HTR-8/SVneo (cell line): ENCODE data around the gene COG4.

Source experiments
- DNase-seq: peaks from one replicate; pipeline ENCODE4 v3.0.0; 2011; ENCODE audit warnings: low spot score, mixed read lengths; ENCODE audit not compliant: insufficient read length
- FAIRE-seq: peaks from 2 replicates; lab custom pipeline; 2011; peaks lifted over from hg19 to GRCh38; lab: Jason Lieb, UNC

COG4 gene

DNA sequence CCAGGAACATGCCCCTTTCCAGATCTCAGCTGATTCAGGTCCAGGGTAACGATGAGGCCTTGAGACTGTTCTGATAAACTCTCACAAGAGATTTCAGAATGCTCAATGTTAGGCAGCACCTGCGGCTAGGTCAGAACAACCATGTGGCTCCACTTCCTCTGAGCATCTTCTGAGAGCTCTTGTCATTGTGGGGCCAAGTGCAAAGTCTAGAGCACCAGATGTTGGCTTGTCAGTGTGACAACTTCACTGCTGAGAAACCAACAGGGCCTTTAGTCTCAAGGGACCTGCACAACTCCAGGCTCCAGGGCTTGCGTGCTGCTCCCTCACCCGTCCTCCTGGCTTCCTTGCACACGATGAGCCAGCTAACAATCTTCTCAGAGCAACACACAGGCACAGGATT lies 39.9 kb downstream of the COG4 start:
- peak; percentile 23 for FAIRE-seq
- DNase-seq, result no peak

DNA sequence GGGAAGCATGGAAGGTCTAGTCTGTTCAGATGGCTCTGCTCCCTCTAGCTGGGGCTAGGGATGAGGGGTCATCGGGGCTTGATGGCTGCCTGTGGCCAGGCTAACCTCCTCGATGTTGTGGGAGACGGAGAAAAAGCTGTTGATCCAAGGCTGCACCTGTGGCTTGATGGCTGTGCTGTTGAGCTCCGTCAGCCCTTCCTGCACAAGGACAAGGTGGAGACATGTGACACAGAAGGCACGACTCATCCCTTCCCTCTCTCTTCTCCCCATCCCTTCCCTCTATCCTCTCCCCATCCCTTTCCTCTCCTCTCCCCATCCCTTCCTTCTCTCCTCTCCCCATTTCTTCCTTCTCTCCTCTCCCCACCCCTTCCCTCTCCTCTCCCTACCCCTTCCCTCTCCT lies 40.7 kb downstream of the COG4 start:
- peak; percentile 90 for FAIRE-seq
- DNase-seq, result no peak

DNA sequence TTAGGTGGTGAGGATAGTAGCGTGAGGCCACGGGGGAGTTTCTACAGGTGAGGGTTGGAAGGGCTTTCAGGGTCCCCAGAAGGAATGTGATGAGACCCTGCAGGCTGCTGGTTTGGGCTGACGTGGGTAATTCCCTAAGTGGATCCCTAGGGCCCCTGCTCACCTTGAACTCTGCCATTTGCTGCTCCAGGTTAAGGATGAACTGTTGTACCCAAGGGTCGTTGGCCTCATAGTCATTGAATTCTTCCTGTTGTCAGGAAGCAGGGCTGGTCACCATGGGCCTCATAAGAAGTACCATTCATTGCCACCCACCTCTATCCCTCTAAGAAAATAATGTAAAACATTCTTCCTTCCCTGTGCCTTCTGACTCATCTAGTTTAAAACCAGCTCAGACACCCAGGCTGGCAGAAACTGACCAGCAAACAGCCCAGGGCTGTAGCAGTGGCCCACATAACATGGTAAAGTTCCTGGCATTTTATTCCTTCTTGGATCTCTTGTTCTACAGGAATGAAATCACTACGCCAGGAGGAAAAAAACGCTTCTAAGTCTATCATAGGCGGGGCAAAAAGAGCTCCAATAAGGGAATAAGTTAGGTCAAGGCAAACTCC lies 41.3 kb downstream of the COG4 start:
- peak; percentile 36 for FAIRE-seq
- DNase-seq, result no peak

DNA sequence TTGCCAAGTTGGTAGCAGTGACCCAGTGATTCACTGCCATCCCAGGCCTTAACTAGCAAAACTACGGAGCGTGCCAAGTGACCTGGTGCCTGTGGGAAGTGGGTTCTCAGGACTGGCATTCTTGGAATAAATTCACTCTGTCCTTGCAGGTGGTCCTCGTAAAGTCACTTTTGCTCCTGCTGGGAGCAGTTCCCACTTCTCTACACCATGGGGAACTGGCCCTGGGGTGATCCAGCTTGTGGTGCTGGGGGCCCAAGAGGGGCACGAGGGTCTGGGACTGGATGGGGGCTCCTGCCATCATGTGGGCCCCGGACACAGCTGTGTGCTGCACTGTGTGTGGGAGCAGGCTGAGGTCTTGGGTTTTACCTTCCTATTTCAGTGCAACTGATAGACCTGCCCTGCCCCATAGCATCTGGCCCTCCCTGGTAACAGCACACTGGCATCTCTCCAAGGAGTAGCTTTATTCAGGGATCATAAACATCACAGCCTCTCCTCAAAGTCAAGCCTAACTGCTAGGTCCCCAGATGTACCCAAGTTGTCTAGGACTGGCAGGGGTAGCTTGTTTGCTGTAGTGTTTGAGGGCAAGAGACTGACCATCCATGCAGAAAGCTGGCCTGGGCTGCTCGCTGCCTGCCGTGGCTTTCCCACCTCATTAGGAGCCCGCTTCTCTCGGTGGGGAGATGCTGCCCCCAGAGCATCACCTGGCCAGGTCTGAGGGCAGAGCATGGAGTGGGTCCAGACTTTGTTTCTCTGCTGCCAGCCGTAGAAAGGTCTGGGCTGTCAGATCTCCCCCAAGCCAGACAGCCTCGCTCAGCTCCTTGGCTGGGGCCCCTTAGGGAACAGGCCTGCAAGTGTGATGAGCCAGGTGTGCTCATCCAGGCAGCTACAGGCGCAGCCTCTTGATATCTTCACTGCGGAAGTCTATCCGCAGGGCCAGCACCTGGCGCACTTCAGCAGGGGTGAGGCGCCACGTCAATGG lies 42.9 kb downstream of the COG4 start:
- DNase-seq, result no peak
- peak; percentile 46 for FAIRE-seq

DNA sequence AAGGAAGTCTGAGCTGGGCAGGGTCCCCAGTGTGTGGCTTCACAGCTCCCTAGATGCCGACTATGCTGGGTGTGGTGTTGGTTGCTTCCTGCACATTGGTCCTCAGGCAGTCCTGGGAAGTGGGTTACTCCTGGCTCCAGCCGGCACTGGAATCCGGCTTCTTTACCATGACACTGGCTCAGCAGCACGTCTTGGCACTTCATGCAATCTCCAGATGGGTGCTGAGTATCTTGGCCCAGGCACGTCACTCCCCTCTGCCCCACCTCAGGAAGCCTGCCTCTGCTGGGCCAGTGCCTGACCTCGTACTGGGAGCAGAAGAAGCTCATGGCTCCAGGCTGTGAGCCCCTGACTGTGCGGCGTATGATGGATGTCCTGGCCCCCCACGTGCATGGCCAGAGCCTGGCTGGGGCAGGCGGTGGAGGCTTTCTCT lies 44.4 kb downstream of the COG4 start:
- peak; percentile 79 for FAIRE-seq
- no peak for DNase-seq

DNA sequence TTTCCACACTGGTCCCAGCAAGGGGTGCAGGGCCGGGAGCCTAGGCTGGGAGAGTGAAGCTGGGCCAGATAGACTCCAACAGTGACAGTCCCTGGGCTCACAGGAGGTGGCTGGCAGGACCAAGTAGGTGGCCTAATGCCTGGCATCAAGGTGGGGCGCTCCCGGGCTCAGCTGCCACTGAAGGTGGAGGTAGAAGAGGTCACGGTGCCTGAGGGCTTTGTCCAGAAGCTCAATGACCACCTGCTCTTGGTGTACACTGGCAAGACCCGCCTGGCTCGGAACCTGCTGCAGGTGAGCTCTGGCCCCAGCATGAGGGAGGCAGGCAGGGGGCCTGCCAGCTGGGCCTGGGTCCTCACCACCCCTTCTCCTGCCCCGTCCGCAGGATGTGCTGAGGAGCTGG lies 45.2 kb downstream of the COG4 start:
- FAIRE-seq (no peak), DNase-seq (no peak)

DNA sequence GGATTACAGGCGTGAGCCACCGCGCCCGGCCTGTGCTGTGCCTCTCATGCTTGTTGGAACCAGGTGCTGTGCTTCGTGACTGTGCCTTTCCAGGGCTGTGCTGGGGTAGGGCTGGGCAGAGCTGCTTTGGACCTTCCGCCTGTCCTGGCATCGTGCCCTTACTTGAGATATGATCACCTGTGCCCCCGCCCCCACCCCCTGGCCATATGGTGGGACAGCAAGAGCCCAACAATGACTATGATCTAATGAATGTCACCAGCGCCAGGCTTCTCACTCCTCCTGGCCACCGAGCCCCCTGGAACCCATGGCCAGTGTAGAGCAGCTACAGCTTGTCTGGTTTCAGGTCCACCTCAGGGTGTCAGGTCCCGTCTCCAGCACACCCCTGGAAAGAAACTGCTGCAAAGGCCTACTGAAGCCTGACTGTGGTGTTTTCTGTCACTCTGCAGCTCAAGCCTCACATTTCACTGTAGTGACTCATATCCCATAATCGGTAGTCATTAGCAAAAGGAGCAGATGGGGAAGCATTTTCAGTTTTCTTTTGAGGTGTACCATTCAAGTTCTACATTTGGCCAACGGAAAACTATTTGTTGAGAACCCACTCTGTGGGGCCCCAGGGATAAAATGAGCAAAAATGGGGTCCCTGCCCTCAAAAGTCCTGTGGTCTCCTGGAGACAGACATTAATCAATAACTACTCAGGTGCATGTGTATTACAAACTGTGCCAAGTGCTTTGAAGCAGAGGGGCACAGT lies 46.9 kb downstream of the COG4 start:
- FAIRE-seq (peak; percentile 98), DNase-seq (peak; percentile 97)

DNA sequence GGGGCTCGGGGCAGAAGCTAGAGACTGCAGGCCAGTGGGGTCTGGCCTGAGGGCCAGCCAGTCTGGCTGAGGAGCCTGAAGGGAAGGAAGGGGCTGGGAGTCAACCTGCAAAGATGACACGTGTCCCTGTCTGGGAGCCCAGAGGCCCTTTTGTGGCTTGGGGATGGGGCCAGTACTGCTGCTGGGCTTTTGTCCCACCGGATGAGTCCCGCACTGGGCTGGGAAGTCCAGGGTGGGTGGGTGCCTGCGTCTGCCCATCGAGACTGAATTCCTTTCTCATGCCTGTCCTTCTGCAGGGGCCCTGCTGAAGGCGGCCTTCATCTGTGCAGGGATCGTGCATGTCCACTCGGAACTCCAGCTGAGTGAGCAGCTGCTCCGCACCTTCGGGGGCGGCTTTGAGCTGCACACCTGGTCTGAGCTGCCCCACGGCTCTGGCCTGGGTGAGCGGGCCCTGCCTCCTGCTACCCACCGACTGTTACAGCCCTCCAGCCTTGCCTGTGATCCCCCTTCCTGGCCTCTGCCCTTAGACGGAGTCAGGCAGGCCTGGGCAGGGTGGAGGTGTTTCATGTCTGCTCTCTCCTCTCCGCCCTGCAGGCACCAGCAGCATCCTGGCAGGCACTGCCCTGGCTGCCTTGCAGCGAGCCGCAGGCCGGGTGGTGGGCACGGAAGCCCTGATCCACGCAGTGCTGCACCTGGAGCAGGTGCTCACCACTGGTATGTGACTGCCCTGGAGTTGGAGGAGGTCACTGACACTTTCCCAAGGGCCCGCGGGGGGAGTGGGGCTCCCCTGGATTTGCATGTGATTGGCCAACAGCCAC lies 48.1 kb downstream of the COG4 start:
- FAIRE-seq, result peak; percentile 87
- no peak for DNase-seq

DNA sequence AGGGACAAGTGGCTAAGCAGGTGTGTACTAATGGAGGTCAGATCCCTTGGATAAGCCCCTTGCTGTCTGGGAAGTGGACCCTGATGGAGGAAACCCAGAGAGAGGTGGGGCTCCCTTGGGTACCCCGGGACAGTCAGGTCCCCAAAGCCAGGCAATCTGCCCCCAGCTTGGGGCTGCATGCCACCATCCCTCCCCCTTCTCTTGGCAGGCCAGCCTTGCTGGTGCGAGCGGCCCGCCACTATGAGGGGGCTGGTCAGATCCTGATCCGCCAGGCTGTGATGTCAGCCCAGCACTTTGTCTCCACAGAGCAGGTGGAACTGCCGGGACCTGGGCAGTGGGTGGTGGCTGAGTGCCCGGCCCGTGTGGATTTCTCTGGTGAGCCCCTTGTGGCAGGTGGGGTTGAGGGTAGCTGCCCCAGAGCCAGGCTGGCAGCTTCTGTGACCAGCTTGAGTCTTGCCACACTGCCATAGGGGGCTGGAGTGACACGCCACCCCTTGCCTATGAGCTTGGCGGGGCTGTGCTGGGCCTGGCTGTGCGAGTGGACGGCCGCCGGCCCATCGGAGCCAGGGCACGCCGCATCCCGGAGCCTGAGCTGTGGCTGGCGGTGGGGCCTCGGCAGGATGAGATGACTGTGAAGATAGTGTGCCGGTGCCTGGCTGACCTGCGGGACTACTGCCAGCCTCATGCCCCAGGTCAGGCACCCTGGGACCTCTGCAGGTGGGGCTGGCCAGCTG lies 48.9 kb downstream of the COG4 start:
- peak; percentile 71 for FAIRE-seq
- DNase-seq, result no peak

DNA sequence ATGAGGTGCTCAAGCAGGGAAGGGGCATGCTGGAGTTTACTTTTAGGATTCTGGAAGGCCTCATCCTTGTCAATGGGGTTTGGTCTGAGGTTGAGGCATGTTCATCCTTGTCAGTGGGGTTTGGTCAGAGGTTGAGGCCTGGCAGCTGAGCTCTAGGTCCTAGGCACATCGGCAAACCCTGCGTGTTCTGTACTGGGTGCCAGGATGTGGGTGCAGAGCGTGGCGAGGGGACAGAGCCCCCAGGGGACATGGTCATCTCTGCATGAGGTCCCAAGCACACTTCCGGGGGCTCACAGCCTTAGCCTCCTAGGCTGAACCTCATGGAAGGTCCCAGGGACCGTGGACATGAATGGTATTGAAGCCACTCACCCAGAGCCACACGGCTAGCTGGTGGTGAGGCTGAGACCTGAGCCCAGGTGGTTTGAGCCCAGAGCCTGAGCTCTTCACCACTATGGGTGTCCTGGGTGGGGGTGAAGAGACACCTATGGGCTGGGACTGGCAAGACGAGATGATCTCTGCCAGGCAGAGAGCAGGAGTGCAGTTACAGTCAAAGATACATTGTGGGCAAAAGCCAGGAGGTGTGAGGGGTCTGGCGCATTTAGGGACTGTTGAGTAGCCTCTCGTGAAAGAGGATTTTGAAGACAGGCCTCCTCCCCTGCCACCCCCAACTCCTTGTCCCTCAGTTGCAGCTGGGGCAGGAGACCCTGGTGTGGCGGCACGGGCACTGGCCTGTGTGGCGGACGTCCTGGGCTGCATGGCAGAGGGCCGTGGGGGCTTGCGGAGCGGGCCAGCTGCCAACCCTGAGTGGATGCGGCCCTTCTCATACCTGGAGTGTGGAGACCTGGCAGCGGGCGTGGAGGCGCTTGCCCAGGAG lies 49.7 kb downstream of the COG4 start:
- FAIRE-seq, result no peak

DNA sequence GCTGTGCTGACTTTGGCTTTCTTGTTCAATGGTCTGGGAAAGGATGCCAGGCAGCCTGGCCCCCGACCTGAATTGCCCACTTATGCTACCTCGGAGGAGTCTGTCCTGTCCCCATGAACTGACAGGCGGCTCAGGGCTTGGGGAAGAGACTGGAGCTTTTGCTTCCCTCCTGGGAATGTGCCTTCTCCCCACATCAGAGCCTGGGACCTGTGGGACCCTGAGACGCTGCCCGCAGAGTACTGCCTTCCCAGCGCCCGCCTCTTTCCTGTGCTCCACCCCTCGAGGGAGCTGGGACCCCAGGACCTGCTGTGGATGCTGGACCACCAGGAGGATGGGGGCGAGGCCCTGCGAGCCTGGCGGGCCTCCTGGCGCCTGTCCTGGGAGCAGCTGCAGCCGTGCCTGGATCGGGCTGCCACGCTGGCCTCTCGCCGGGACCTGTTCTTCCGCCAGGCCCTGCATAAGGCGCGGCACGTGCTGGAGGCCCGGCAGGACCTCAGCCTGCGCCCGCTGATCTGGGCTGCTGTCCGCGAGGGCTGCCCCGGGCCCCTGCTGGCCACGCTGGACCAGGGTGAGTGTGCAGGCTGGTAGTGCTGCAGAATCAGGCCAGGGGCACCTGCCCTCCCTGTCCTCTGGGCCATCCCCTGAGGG lies 50.4 kb downstream of the COG4 start:
- DNase-seq, result no peak
- FAIRE-seq, result no peak

More for the DNA sequence above, 49.7 kb downstream of the COG4 start:
- no peak for DNase-seq

DNA sequence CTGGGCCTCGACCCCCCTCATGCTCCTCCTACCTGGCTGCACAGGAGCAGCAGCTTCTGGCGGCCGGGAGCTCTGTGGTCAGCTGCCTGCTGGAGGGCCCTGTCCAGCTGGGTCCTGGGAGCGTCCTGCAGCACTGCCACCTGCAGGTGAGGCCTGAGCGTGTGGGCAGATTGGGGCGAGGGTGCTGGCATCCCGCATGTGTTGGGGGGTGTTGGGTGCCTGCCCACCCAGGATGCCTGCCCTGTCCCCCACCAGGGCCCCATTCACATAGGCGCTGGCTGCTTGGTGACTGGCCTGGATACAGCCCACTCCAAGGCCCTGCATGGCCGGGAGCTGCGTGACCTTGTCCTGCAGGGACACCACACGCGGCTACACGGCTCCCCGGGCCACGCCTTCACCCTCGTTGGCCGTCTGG lies 52.4 kb downstream of the COG4 start:
- peak; percentile 95 for FAIRE-seq
- peak; percentile 59 for DNase-seq

DNA sequence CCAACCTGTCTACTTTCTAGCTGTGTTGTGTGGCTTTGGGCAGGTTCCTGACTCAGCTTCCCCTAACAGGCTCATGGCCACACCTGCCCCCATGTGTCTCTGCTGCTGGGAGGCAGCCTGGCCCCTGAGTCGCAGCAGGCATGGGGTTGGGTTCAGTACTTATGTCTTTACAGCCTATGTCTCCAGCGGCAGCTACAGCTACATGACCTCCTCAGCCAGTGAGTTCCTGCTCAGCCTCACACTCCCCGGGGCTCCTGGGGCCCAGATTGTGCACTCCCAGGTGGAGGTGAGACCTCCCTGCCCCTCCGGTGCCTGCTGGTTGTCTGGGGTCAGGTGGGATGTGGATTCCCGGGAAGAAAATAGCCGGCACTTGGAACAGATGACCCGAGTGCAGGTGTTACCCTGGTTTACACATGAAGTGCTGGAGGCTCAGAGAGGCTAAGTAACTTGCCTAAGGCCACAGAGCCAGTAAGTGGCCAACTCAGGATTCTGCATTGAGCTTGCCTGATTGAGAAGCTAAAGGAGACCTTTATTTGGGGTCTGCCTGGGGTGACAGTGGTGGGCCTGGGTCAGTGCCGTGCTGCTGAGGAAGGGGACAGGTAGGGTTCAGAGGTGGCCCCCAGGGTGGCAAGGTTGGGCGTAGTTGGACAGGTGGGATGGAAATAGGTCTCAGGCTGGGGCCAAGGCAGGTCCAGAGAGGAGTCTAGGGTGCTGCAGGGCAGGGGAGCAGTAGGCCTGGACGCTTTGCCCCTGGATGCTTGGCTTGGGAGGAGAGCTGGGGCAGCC lies 53.0 kb downstream of the COG4 start:
- FAIRE-seq (no peak), DNase-seq (no peak)

DNA sequence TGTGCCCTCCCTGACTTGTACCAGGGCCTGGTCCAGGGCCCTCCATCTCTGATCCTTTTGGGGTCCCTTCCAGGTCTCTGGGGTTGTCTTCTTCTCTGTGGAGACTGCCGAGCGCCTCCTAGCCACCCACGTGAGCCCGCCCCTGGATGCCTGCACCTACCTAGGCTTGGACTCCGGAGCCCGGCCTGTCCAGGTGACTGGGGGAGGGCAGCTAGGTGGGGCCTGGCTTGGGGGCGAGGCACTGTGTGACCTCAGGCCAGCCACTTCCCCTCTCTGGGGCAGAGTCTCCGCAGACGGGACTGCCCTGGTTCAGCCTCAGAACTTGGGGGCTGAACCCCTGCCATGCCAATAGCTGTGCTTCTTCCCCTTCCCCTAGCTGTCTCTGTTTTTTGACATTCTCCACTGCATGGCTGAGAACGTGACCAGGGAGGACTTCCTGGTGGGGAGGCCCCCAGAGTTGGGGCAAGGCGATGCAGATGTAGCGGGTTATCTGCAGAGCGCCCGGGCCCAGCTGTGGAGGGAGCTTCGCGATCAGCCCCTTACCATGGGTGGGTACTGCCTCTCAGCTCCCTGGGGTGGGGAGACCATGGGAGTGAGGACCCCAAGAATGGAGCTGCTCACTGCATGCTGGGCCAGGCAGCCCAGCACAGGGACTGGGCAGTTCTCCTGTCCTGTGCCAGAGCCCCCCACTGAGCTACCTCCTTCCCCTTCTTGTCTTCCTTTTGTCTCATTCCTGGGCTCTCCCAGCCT lies 54.4 kb downstream of the COG4 start:
- no peak for DNase-seq
- FAIRE-seq, result no peak

DNA sequence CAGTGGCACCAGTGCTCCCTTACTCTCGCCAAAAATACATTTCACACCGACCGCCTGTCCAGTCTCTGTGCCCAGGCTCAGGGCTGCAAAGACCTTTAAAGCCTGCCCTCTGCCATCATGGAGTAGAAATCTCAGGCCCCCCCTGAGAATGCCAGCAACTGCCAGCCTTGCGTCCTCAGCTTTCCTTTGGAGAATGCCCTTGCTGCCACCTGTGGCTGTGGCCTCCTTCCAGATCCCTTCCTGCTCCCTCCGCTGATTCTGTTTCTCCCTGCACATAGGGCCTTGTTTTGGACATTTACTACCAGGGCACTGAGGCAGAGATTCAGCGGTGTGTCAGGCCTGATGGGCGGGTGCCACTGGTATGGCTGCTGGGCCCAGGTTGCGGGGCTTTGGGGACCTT lies 55.7 kb downstream of the COG4 start:
- FAIRE-seq (no peak), DNase-seq (no peak)

DNA sequence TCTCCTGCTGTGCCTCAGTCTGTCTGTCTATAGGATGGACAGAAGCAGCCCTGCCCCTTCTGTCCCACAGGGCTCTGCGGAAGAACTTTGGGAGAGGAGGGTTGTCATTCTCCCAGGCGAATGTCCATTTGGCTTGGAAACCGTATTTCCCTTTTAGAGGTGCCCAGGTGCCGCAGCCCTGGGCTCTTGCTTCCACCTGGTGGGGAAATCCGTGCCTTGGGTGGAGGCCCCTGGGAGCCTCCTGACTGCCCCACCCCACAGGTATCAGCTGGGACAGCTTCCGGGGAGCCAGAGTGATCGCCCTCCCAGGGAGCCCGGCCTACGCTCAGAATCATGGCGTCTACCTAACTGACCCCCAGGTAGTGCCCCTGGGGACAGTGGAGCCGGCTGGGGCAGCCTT lies 56.2 kb downstream of the COG4 start:
- DNase-seq (no peak), FAIRE-seq (no peak)

DNA sequence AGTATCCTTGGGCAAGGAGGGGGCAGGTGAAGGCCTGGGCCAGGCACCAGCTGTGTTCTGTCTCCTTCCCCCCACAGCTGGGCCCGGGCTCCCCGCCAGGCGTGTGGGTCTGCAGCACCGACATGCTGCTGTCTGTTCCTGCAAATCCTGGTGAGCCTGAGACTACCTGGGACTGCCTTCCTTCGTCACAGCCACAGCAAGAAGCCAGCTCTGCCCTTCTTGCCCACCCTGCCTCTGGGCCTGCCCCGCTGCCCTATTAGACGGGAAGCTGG lies 56.6 kb downstream of the COG4 start:
- FAIRE-seq (peak; percentile 58), DNase-seq (no peak)
